GM18508 (cell line): ENCODE data around the gene CIRBP.

Experiments used
- ATAC-seq: cut with Tn5 transposase; IDR thresholded peaks from one replicate; pipeline ENCODE4 v1.9.1; 2021; ENCODE audit warnings: moderate number of reproducible peaks; ENCODE audit not compliant: insufficient read depth, unreplicated experiment

Gene CIRBP

GRCh38 chr19:1266129-1266915, 2.8 kb upstream of the CIRBP start:
- ATAC-seq = no peak

GRCh38 chr19:1266916-1267476, 2.1 kb upstream of the CIRBP start:
- ATAC-seq = no peak

- no peak for ATAC-seq
These were observed 1.5 kb upstream of the CIRBP start for GRCh38 chr19:1267477-1268225.

GRCh38 chr19:1268226-1269064, 687 bp upstream of the CIRBP start:
- ATAC-seq = no peak

DNA sequence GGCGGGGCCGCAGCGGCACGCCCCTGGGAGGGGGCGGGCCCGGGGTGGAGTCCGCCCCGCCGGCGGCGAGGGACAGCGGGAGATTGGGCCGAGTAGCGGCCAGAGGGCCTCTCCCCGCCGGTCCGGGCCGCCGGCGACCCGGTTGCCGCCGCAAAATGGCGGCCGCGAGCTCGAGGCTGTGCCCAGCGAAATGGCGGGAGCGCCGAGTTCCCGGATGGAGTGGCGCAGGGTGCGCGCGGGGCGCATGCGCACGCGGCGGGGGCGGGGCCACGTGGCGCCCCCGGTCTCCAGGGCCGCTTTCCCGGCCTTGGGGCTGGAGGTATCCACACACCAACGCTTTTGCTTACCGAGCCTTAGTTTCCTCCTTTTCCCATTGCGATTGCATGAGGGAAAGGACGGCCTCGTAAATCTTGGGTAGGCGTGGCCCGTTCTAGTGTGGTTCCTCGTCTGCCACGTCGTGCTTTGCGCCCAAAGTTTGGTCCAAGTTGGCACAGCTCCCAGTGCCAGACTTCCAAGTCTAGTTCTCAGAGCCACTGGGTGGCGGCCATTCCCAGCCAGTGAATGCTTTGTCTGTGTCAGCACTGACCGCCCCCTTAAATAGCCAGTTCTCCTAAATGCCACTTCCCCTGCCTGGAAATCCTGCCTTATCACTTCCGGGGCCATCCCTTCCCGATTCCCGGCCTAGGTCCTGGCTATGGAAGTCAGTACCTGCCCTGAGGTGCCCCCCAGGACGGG, 513 bp downstream of the CIRBP start:
- no peak for ATAC-seq

GRCh38 chr19:1270213-1270853, 1.2 kb downstream of the CIRBP start:
- ATAC-seq = no peak

GRCh38 chr19:1270854-1271527, 1.9 kb downstream of the CIRBP start:
- ATAC-seq = no peak

GRCh38 chr19:1271528-1272422, 2.6 kb downstream of the CIRBP start:
- no peak for ATAC-seq

DNA sequence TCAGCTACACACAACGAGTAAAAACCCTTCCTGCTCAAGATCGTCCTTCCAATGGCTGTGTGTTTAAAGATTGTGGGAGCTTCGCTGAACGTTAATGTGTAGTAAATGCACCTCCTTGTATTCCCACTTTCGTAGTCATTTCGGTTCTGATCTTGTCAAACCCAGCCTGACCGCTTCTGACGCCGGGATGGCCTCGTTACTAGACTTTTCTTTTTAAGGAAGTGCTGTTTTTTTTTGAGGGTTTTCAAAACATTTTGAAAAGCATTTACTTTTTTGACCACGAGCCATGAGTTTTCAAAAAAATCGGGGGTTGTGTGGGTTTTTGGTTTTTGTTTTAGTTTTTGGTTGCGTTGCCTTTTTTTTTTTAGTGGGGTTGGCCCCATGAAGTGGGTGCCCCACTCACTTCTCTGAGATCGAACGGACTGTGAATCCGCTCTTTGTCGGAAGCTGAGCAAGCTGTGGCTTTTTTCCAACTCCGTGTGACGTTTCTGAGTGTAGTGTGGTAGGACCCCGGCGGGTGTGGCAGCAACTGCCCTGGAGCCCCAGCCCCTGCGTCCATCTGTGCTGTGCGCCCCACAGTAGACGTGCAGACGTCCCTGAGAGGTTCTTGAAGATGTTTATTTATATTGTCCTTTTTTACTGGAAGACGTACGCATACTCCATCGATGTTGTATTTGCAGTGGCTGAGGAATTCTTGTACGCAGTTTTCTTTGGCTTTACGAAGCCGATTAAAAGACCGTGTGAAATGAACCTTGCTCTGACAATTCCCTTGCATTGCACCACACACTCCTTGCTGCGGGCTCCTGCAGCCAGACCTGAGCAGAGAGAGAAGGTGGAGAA, 3.5 kb downstream of the CIRBP start:
- ATAC-seq = no peak

DNA sequence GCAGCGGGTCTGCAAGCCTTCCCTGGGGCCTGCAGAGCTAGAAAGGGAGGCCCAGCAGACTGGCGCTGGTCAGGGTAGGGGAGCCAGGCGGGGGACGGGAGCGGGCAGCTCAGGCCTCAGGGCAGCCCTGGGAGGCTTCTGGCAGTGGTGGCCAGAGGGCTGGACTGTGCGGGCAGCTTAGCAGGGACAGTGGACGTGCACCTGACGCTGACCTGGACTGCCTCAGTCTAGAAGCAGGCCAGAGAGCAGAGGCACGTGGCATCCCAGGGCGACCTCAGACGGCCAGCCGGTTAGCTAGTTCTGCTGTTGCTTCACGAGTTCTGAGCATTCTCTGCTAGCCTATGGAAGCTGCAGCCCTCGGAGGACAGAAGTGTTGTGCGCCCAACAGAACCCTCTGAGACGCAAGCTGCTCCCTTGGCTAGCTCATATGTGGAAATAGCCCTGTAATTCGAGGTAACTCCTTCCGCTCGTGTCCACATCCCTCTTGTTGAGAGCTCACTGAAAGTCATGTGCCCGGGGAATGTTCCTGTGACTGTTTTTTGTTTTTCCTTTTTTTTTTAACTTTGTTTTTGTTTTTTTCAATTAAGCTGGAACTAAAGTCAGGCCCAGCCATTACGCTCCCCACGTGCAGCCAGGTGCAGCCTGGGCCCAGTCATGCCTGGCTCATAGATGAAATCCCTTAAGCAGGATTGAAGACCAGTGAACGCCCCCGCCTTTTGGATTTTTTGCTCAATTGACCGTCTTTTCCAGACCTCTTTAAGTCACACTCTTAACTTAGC, 4.3 kb downstream of the CIRBP start:
- ATAC-seq = no peak

GRCh38 chr19:1274081-1274851, 5.1 kb downstream of the CIRBP start:
- ATAC-seq = no peak

DNA sequence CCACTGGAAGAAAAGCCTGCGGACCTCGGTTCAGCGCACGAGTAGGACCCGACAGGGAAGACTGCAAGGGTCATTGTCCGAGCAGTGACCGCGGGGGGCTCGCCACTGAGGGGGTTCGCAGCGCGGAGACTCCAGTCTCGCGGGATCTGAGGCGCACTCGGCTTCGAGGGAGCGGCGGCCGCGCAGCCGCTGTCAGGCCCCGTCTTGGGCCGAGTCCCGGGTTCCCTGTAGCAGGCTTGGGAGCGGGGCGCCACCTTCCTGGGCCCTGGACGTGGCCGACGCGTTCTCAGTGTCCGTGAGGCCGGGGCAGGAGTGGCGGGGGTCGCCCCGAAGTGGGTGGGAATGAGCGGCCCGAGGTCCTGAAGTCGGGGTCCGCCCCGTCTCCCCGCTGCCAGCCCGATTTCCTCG, 5.7 kb downstream of the CIRBP start:
- ATAC-seq = no peak

DNA sequence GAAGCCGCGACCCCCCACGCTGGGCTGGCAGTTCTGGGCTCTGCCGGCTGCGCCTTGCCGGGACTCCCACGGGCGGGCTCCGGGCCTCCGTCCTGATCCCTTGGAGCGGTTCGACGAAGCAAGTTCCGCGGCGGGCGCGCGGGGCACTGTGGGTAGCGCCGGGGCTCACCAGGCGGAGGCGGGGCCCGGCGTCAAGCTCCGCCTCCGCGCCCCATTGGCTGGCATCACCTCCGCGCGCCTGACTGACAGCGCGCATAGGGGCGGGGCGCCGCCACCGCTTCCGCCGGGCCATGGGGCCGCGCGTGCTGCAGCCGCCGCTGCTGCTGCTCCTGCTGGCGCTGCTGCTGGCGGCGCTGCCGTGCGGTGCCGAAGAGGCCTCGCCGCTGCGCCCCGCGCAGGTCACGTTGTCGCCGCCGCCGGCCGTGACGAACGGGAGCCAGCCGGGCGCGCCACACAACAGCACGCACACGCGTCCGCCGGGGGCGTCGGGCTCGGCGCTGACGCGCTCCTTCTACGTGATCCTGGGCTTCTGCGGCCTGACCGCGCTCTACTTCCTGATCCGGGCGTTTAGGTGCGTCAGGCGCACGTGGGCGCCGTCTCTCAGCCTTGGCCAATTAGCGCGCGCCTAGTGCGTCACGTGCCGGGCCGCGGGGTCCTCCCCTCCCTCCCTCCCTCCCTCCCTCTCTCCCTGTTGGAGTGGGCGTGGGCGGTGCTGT, 6.3 kb downstream of the CIRBP start, which contains the start of gene FAM174C:
TSS of gene FAM174C (plus strand) at position 271 of the 716 bp plus-strand sequence. CDS start at position 291, 20 bp downstream.
- ATAC-seq = no peak

DNA sequence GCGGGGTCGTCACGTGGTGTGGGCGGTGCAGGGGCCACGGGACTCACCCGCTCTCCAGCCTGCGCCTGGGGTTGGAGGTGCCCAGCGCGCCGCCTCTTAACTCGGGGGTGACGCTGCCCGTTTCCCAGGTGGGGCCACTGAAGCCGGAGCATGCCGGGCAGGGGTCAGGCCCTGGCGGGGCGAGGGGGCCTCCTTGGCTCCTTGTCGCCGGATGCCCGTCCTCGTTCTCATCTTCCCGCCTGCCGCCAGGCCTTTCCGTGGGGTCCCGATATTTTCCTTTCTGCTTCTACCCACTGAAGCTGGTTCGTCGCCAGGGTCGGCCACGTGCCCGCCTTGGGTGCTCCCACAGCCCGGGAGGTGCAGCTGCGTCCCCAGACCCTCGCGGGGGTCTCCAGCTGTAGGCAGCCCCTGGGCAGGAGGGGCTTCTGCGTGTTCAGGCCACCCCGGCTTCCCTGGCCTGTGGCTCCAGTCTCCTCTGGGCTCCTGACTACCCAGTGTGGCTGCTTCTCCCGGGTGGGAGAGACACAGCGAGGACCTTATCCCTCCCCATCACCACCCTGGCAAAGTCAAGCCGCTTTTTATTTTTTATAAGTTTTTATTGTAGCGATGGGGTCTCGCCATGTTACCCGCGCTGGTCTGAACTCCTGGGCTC, 7.0 kb downstream of the CIRBP start:
- no peak for ATAC-seq
